T47D (cell line): ENCODE measurements around the gene MAP2K7.
"Not testable (repeated sequence)": the region's sequence is repeated elsewhere in the genome, so short reads cannot be mapped to it uniquely, and the experiment has no call there.

ENCODE experiments used
- DNase-seq, 2 experiments: peaks; one replicate each; pipeline versions ENCODE4 v3.0.0 to v3.0.0-alpha.2; 2011 to 2012; ENCODE audit warnings: low read depth in 1 of 2, low spot score in 1 of 2
- JUND ChIP-seq: IDR thresholded peaks from 2 replicates; pipeline ENCODE4 v1.6.1; 2012; ENCODE audit warnings: low read depth
- in situ Hi-C: cut with HindIII; loops from 2 replicates; pipeline ENCODE4 v1.10.0; 2016; ENCODE audit warnings: low sequenced_read_pairs, low pct_unique_long_range_greater_than_20kb

MAP2K7 gene

GRCh38 chr19:7917267-7918061, 13.8 kb downstream of the MAP2K7 start:
- TF ChIP-seq JUND: no peak
- DNase-seq: peak; percentile 34 to 51

GRCh38 chr19:7918062-7918614, 14.5 kb downstream of the MAP2K7 start:
- in situ Hi-C loops, DNase-seq: not testable (repeated sequence)

More at GRCh38 chr19:7917267-7918061, 13.8 kb downstream of the MAP2K7 start:
- in situ Hi-C loops: no loop called here

- TF ChIP-seq JUND: no peak
- DNase-seq: no peak
- in situ Hi-C loops: no loop called here
Observed at GRCh38 chr19:7918615-7919421, 15.1 kb downstream of the MAP2K7 start.

- in situ Hi-C loops: no loop called here
- DNase-seq: peak; percentile 68 to 94
- TF ChIP-seq JUND: no peak
Observed at GRCh38 chr19:7919610-7920518, 16.2 kb downstream of the MAP2K7 start, which contains the start of gene SNAPC2. Gene SNAPC2, plus strand, starts transcription at chr19:7920338. Its CDS starts 29 bp downstream, at chr19:7920367.

GRCh38 chr19:7920519-7921301, 17.0 kb downstream of the MAP2K7 start:
- in situ Hi-C loops: no loop called here
- TF ChIP-seq JUND: no peak
- peak; percentile 76 to 97 for DNase-seq

GRCh38 chr19:7921302-7921966, 17.8 kb downstream of the MAP2K7 start:
- in situ Hi-C loops: no loop called here
- no peak for TF ChIP-seq JUND
- DNase-seq: no peak

- in situ Hi-C loops: no loop called here
- TF ChIP-seq JUND: no peak
- DNase-seq: no peak
Observed at GRCh38 chr19:7921967-7922835, 18.5 kb downstream of the MAP2K7 start.

- in situ Hi-C loops: no loop called here
- no peak for DNase-seq
- TF ChIP-seq JUND: no peak
Observed at GRCh38 chr19:7922836-7923195, 19.1 kb downstream of the MAP2K7 start.

- in situ Hi-C loops: no loop called here
- TF ChIP-seq JUND: no peak
- DNase-seq: no peak
Observed at GRCh38 chr19:7923295-7924191, 19.9 kb downstream of the MAP2K7 start.

GRCh38 chr19:7924241-7924640, 20.6 kb downstream of the MAP2K7 start:
- in situ Hi-C loops: no loop called here
- no peak for TF ChIP-seq JUND
- DNase-seq: no peak
